SK-N-SH treated with all-trans-retinoic acid at 6 μM for 48 hours (cell line): ENCODE results near the gene TSR1.

Source experiments
- ATAC-seq: fragments of 200-7000 bp; cut with Tn5 transposase; 3 replicates; pipeline ENCODE4 v1.9.1; 2020; ENCODE audit warnings: mild to moderate bottlenecking, moderate library complexity
- ARNTL ChIP-seq: fragments of 450-650 bp; formaldehyde crosslinking; IDR thresholded peaks from 2 replicates; pipeline ENCODE4 v1.5.0; 2020; ENCODE audit warnings: low read depth, mild to moderate bottlenecking, moderate library complexity, borderline replicate concordance
- BACH2 ChIP-seq: fragments of 250-450 bp; sonication (Bioruptor Pico); IDR thresholded peaks from 2 replicates; pipeline ENCODE4 v1.9.0; 2021; ENCODE audit warnings: mild to moderate bottlenecking, borderline replicate concordance
- CREB5 ChIP-seq: fragments of 250-450 bp; sonication (Bioruptor Pico); IDR thresholded peaks from 2 replicates; pipeline ENCODE4 v1.5.1; 2020; ENCODE audit warnings: low read depth, mild to moderate bottlenecking, moderate library complexity
- CSRNP3 ChIP-seq: fragments of 250-450 bp; sonication (Bioruptor Pico); IDR thresholded peaks from 2 replicates; pipeline ENCODE4 v1.5.1; 2021; ENCODE audit warnings: mild to moderate bottlenecking, moderate library complexity
- ESRRG ChIP-seq: fragments of 250-450 bp; sonication (Bioruptor Pico); IDR thresholded peaks from 2 replicates; pipeline ENCODE4 v1.6.1; 2021; ENCODE audit warnings: mild to moderate bottlenecking
- GLIS3 ChIP-seq: fragments of 250-450 bp; sonication (Bioruptor Pico); IDR thresholded peaks from 2 replicates; pipeline ENCODE4 v1.5.0; 2020; ENCODE audit warnings: mild to moderate bottlenecking, moderate library complexity
- OSR1 ChIP-seq: fragments of 250-450 bp; sonication (Bioruptor Pico); IDR thresholded peaks from 2 replicates; pipeline ENCODE4 v1.8.0; 2022; ENCODE audit warnings: moderate library complexity, mild to moderate bottlenecking, inconsistent platforms
- PATZ1 ChIP-seq: fragments of 250-450 bp; sonication (Bioruptor Pico); IDR thresholded peaks from 2 replicates; pipeline ENCODE4 v1.8.0; 2020; ENCODE audit warnings: mild to moderate bottlenecking, moderate library complexity, borderline replicate concordance
- PPARA ChIP-seq: fragments of 250-450 bp; sonication (Bioruptor Pico); IDR thresholded peaks from 2 replicates; pipeline ENCODE4 v1.5.0; 2020; ENCODE audit warnings: mild to moderate bottlenecking, borderline replicate concordance
- RARB ChIP-seq: fragments of 250-450 bp; sonication (Bioruptor Pico); IDR thresholded peaks from 2 replicates; pipeline ENCODE4 v1.8.0; 2021; ENCODE audit warnings: mild to moderate bottlenecking, moderate library complexity
- SNAI2 ChIP-seq: fragments of 250-450 bp; sonication (Bioruptor Pico); IDR thresholded peaks from 2 replicates; pipeline ENCODE4 v1.5.0; 2020; ENCODE audit warnings: mild to moderate bottlenecking, moderate library complexity
- TCF4 ChIP-seq: fragments of 250-450 bp; sonication (Bioruptor Pico); IDR thresholded peaks from 2 replicates; pipeline ENCODE4 v1.8.0; 2021; ENCODE audit warnings: mild to moderate bottlenecking, moderate library complexity, borderline replicate concordance
- TOX ChIP-seq: fragments of 250-450 bp; sonication (Bioruptor Pico); IDR thresholded peaks from 2 replicates; pipeline ENCODE4 v1.8.0; 2021; ENCODE audit warnings: mild to moderate bottlenecking, moderate library complexity, borderline replicate concordance
- ZC3H10 ChIP-seq: fragments of 250-450 bp; sonication (Bioruptor Pico); IDR thresholded peaks from 2 replicates; pipeline ENCODE4 v1.5.1; 2021; ENCODE audit warnings: mild to moderate bottlenecking, moderate library complexity
- ZFP30 ChIP-seq: fragments of 450-650 bp; formaldehyde crosslinking; IDR thresholded peaks from 2 replicates; pipeline ENCODE4 v1.5.0; 2022; ENCODE audit warnings: mild to moderate bottlenecking, moderate library complexity
- ZNF8 ChIP-seq: fragments of 450-650 bp; formaldehyde crosslinking; IDR thresholded peaks from 2 replicates; pipeline ENCODE4 v1.5.0; 2020; ENCODE audit warnings: mild to moderate bottlenecking, moderate library complexity
- TF ChIP-seq, protein P1 (sequence below): fragments of 250-450 bp; sonication (Bioruptor Pico); IDR thresholded peaks from 2 replicates; pipeline ENCODE4 v1.5.0; 2020; ENCODE audit warnings: mild to moderate bottlenecking, moderate library complexity

The TSR1 gene

GRCh38 chr17:2309338-2310154 lies 26.7 kb downstream of the TSR1 start:
- no peak for ATAC-seq
- TF ChIP-seq RARB (CRISPR knock-in tag) (no peak), ARNTL (CRISPR knock-in tag) (no peak)
- TF ChIP-seq, all 23 proteins: peak for 0

GRCh38 chr17:2304931-2305330 lies 31.3 kb downstream of the TSR1 start:
- no peak for ATAC-seq
- TF ChIP-seq ESRRG (CRISPR knock-in tag) (no peak), PATZ1 (CRISPR knock-in tag) (no peak), CSRNP3 (CRISPR knock-in tag) (no peak), PPARA (CRISPR knock-in tag) (no peak), ZNF8 (CRISPR knock-in tag) (no peak), ZFP30 (no peak), BACH2 (CRISPR knock-in tag) (no peak), GLIS3 (CRISPR knock-in tag) (no peak), TOX (no peak), CREB5 (CRISPR knock-in tag) (no peak), SNAI2 (CRISPR knock-in tag) (no peak), TCF4 (CRISPR knock-in tag) (no peak), ZC3H10 (CRISPR knock-in tag) (no peak), OSR1 (CRISPR knock-in tag) (no peak), ARNTL (CRISPR knock-in tag) (no peak)
- TF ChIP-seq, protein P1, sequence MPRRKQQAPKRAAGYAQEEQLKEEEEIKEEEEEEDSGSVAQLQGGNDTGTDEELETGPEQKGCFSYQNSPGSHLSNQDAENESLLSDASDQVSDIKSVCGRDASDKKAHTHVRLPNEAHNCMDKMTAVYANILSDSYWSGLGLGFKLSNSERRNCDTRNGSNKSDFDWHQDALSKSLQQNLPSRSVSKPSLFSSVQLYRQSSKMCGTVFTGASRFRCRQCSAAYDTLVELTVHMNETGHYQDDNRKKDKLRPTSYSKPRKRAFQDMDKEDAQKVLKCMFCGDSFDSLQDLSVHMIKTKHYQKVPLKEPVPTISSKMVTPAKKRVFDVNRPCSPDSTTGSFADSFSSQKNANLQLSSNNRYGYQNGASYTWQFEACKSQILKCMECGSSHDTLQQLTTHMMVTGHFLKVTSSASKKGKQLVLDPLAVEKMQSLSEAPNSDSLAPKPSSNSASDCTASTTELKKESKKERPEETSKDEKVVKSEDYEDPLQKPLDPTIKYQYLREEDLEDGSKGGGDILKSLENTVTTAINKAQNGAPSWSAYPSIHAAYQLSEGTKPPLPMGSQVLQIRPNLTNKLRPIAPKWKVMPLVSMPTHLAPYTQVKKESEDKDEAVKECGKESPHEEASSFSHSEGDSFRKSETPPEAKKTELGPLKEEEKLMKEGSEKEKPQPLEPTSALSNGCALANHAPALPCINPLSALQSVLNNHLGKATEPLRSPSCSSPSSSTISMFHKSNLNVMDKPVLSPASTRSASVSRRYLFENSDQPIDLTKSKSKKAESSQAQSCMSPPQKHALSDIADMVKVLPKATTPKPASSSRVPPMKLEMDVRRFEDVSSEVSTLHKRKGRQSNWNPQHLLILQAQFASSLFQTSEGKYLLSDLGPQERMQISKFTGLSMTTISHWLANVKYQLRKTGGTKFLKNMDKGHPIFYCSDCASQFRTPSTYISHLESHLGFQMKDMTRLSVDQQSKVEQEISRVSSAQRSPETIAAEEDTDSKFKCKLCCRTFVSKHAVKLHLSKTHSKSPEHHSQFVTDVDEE, result no peak

- TF ChIP-seq RARB (CRISPR knock-in tag), result no peak
- TF ChIP-seq, protein P1, result no peak
- no peak for TF ChIP-seq ZNF8 (CRISPR knock-in tag)
- TF ChIP-seq TOX, result no peak
- peak; percentile 95 for ATAC-seq
These were observed 32.8 kb downstream of the TSR1 start, which contains the start of the genes SMG6 and SRR for GRCh38 chr17:2303204-2304188. Gene SMG6, minus strand, starts transcription at chr17:2303785. Its CDS starts 65 bp downstream, at chr17:2303720. Gene SRR, plus strand, starts transcription at chr17:2303950. Its CDS starts 11,611 bp downstream, at chr17:2315561.
